SK-N-MC (cell line): ENCODE data around the gene BMP6.

Source experiments
- DNase-seq: peaks from one replicate; pipeline ENCODE4 v3.0.0-alpha.2; 2011; ENCODE audit warnings: low read depth, low spot score
- H3K27ac ChIP-seq: fragments of 200-600 bp; sonication (generic); 2 replicates; pipeline ENCODE4 v1.5.1; 2016; ENCODE audit warnings: mixed run types
- H3K36me3 ChIP-seq: fragments of 200-600 bp; sonication (generic); 2 replicates; pipeline ENCODE4 v1.6.1; 2017; ENCODE audit warnings: antibody characterized with exemption, low read length, mixed read lengths; ENCODE audit not compliant: insufficient read depth
- H3K4me3 ChIP-seq: fragments of 200-600 bp; sonication (generic); 2 replicates; pipeline ENCODE4 v1.5.1; 2016
- H3K9ac ChIP-seq: fragments of 200-600 bp; sonication (generic); 2 replicates; pipeline ENCODE4 v1.8.0; 2017; ENCODE audit warnings: mixed run types, mixed read lengths; ENCODE audit not compliant: insufficient read length
- H3K9me3 ChIP-seq: fragments of 200-600 bp; sonication (generic); 2 replicates; pipeline ENCODE4 v1.6.1; 2017; ENCODE audit warnings: low read depth, mild to moderate bottlenecking, antibody characterized with exemption, low read length, moderate library complexity, mixed read lengths
- EZH2 ChIP-seq: fragments of 200-600 bp; sonication (generic); IDR thresholded peaks from one replicate; pipeline ENCODE4 v1.6.1; 2017; ENCODE audit warnings: antibody characterized with exemption
- FOXP2 ChIP-seq: optimal IDR thresholded peaks from 2 replicates; pipeline ENCODE3; 2011; ENCODE audit warnings: mild to moderate bottlenecking, moderate library complexity; ENCODE audit not compliant: insufficient read depth; ENCODE audit errors: extremely low read length, control extremely low read depth
- POLR2AphosphoS5 ChIP-seq: IDR thresholded peaks from 2 replicates; pipeline ENCODE4 v1.6.1; 2012; ENCODE audit warnings: mild to moderate bottlenecking, low read depth, low read length, borderline replicate concordance

BMP6 gene

GRCh38 chr6:7784706-7785105 is 58.8 kb downstream of the BMP6 start:
- no peak overlapping the region for H3K27ac ChIP-seq
- DNase-seq, result no peak
- H3K9ac ChIP-seq, result no peak overlapping the region
- H3K4me3 ChIP-seq, result no peak overlapping the region
- no peaks in the 10 kb centered on the region for H3K36me3 ChIP-seq
- no peaks in the 10 kb centered on the region for H3K9me3 ChIP-seq
- TF ChIP-seq POLR2AphosphoS5 (no peak), FOXP2 (no peak), EZH2 (no peak)

DNA sequence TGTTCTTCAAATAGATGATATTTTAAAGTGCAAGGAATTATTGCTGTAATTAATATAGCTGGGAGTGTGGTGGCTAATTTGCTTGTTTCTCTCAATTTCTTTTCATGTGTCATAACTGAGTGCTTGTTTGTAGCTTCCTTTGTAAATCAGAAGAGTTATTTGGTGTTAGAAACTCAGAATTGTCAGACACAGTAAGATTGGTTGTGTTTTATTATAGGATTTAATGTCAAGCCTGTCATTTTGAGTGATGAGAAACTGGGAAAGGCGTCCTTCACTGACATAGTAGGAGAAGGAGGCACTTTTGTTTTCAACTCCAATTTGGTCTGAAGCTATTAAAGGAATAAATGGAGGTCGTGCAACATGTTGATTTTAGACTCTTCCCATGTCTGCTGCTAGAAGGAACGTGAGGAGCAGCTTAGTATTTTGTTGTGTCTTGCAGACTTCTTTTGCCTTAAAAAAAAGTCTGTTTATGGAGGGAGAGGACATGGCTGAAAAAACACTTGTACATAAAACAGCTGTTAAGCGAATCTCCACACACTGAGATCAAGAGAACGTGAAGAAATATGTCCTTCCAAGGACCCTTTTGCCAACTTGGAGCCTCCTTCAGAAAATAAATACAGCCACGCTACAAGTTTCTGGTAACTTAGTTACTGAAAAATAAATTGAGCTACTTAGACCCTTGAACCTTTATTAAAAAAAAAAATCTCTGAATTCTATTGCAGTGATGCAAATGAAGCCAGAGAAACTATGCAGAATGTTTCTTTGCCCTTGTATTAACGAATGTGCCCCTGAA is 59.5 kb downstream of the BMP6 start:
- no peak overlapping the region for H3K9ac ChIP-seq
- TF ChIP-seq POLR2AphosphoS5 (no peak), FOXP2 (no peak), EZH2 (no peak)
- H3K36me3 ChIP-seq, result no peaks in the 10 kb centered on the region
- no peaks in the 10 kb centered on the region for H3K9me3 ChIP-seq
- no peak overlapping the region for H3K27ac ChIP-seq
- H3K4me3 ChIP-seq, result no peak overlapping the region
- no peak for DNase-seq

- no peak for TF ChIP-seq FOXP2
- TF ChIP-seq EZH2, result no peak
- no peak for TF ChIP-seq POLR2AphosphoS5
- no peak for DNase-seq
- Histone ChIP-seq H3K27ac (no peak overlapping the region), H3K9ac (no peak overlapping the region), H3K36me3 (no peaks in the 10 kb centered on the region), H3K4me3 (no peak overlapping the region), H3K9me3 (no peaks in the 10 kb centered on the region)
Observed at GRCh38 chr6:7786214-7786661, 60.3 kb downstream of the BMP6 start.

DNA sequence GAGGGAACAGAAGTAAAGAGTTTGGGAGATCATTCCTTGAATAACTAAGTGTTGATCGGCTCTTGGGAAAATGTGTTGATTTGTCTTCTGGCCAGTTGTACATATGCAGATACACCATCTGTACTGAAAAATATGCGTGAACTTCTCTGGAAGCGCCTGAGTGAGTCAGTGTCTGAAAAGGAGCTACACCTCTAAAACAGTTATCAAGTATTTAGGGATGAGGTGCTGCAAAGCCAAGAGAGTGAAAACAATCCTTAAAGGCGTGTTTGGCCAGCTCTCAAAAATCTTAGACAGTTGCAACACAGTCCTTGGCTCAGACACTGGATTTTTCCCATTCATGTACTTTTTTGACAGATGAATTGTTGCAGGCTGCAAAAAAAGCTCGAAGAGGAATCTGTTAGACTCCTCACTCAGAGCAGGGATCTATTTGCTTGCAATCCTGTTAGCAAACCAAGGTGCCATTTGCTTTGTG is 61.3 kb downstream of the BMP6 start:
- no peak for DNase-seq
- H3K9ac ChIP-seq, result no peak overlapping the region
- H3K9me3 ChIP-seq, result no peaks in the 10 kb centered on the region
- no peak overlapping the region for H3K4me3 ChIP-seq
- H3K36me3 ChIP-seq, result no peaks in the 10 kb centered on the region
- no peak overlapping the region for H3K27ac ChIP-seq
- TF ChIP-seq FOXP2 (no peak), POLR2AphosphoS5 (no peak), EZH2 (no peak)

DNA sequence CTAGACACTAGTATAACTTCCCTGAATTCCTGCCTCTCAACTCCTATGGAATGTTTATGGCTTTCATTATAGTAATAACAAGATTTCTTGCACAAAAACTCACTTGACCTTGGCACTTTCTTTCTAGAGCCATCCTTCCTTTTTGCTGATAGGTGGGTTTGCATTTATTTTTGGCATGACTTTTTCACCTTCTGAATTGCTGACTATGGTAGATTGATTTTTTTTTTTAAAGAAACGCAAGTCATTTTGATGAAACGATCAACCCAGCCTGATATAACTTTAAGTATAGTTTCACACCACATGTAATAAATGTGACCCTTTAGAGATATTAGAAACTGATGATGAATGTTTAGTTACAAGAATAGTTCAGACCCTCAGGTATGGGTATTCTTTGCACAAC is 61.8 kb downstream of the BMP6 start:
- Histone ChIP-seq H3K4me3 (no peak overlapping the region), H3K9me3 (no peaks in the 10 kb centered on the region), H3K9ac (no peak overlapping the region), H3K36me3 (no peaks in the 10 kb centered on the region), H3K27ac (no peak overlapping the region)
- TF ChIP-seq EZH2 (no peak), POLR2AphosphoS5 (no peak), FOXP2 (no peak)
- no peak for DNase-seq

DNA sequence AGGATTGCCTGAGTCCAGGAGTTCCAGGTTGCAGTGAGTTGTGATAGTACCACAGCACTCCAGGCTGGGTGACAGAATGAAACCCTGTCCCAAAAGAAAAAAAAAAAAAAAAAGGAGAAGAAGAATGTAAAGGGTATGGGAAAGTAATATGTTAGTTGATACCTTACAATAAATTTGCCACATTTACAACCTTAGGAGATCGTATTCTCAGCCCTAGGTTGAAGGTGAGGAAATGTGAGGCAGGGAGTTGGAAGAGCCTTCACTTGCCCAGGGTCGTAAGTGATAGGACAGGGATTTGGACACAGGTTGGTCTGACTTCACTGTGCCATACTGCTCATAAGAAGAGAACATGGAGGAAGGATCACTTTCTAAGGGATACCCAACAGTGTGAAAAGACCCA is 68.6 kb downstream of the BMP6 start:
- no peak for DNase-seq
- no peak overlapping the region for H3K27ac ChIP-seq
- TF ChIP-seq FOXP2 (no peak), EZH2 (no peak), POLR2AphosphoS5 (no peak)
- no peak overlapping the region for H3K9ac ChIP-seq
- H3K9me3 ChIP-seq, result no peaks in the 10 kb centered on the region
- H3K36me3 ChIP-seq, result no peaks in the 10 kb centered on the region
- H3K4me3 ChIP-seq, result no peak overlapping the region

GRCh38 chr6:7797386-7797785 is 71.5 kb downstream of the BMP6 start:
- H3K9ac ChIP-seq, result no peak overlapping the region
- no peak overlapping the region for H3K4me3 ChIP-seq
- no peak for DNase-seq
- H3K9me3 ChIP-seq, result no peaks in the 10 kb centered on the region
- no peaks in the 10 kb centered on the region for H3K36me3 ChIP-seq
- no peak for TF ChIP-seq FOXP2
- no peak for TF ChIP-seq EZH2
- no peak for TF ChIP-seq POLR2AphosphoS5
- no peak overlapping the region for H3K27ac ChIP-seq

DNA sequence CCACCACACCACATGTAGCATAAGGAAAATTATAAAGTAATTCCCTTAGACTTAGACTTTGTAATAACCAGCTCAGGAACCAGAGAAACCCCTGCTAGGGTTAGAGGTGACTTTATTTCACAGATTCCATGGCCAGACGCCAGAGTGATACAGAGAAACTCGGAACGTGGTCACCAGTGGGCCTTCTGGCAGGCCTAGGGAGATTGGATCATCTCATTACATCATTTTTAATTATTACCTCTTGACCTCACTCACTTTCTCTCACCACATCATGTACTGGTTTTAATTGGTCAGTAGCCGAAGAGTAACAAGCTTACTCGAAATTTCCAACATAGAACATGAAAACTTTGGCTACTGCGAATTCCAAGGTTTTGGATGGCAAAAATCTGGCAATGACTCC is 72.9 kb downstream of the BMP6 start:
- Histone ChIP-seq H3K27ac (no peak overlapping the region), H3K4me3 (no peak overlapping the region), H3K36me3 (no peaks in the 10 kb centered on the region), H3K9me3 (no peaks in the 10 kb centered on the region), H3K9ac (no peak overlapping the region)
- no peak for DNase-seq
- TF ChIP-seq POLR2AphosphoS5 (no peak), EZH2 (no peak), FOXP2 (no peak)
